ENCODE data around the gene RUNDC3A. TPM values are rescaled to one million over a fixed set of nuclear protein-coding genes. Genes with fewer than 3 reads are reported as not detected.

RUNDC3A gene
- total RNA-seq, 4 donors from 2014 or later, result 0.42 to 2.8 (median 1.7) TPM

DNA sequence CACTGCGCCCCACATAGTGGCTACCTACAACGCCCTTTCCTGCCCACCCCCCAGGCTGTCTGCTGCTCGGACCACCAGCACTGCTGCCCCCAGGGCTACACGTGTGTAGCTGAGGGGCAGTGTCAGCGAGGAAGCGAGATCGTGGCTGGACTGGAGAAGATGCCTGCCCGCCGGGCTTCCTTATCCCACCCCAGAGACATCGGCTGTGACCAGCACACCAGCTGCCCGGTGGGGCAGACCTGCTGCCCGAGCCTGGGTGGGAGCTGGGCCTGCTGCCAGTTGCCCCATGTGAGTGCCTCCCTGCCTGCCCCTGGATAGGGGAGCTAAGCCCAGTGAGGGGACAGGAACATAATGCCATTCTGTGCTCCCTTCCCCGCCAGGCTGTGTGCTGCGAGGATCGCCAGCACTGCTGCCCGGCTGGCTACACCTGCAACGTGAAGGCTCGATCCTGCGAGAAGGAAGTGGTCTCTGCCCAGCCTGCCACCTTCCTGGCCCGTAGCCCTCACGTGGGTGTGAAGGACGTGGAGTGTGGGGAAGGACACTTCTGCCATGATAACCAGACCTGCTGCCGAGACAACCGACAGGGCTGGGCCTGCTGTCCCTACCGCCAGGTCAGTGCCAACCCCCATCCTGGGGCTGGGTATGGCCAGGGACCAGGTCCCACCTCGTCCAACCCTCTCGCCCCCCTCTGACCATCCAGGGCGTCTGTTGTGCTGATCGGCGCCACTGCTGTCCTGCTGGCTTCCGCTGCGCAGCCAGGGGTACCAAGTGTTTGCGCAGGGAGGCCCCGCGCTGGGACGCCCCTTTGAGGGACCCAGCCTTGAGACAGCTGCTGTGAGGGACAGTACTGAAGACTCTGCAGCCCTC, 43.8 kb downstream of the RUNDC3A start:
- TF ChIP-seq EP300 (IDR thresholded peaks at IDR 0.05) (no peak), POLR2AphosphoS5 (IDR thresholded peaks at IDR 0.05) (no peak), POLR2A (IDR thresholded peaks at IDR 0.05; ENCODE audit: low read depth) (no peak)
- TF ChIP-seq, protein P1, sequence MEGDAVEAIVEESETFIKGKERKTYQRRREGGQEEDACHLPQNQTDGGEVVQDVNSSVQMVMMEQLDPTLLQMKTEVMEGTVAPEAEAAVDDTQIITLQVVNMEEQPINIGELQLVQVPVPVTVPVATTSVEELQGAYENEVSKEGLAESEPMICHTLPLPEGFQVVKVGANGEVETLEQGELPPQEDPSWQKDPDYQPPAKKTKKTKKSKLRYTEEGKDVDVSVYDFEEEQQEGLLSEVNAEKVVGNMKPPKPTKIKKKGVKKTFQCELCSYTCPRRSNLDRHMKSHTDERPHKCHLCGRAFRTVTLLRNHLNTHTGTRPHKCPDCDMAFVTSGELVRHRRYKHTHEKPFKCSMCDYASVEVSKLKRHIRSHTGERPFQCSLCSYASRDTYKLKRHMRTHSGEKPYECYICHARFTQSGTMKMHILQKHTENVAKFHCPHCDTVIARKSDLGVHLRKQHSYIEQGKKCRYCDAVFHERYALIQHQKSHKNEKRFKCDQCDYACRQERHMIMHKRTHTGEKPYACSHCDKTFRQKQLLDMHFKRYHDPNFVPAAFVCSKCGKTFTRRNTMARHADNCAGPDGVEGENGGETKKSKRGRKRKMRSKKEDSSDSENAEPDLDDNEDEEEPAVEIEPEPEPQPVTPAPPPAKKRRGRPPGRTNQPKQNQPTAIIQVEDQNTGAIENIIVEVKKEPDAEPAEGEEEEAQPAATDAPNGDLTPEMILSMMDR (IDR thresholded peaks at IDR 0.05), result no peak
- H3K27ac ChIP-seq (replicated peaks in 1 of 4), result no peak overlapping the region
- intact Hi-C loops (cut with DNase I), result no loop called here
- 83% methylated on average over 15 of the region's 36 CpGs for WGBS
- no peaks in the 10 kb centered on the region for H3K27me3 ChIP-seq
- no peaks in the 10 kb centered on the region for H3K9me3 ChIP-seq
- peaks cover 0 to 16% (median 9%) of the 10 kb centered on the region in 4 donors for H3K4me1 ChIP-seq
- H3K36me3 ChIP-seq, result peaks cover 22 to 53% (median 47%) of the 10 kb centered on the region in 4 donors
- no peak for DNase-seq (ENCODE audit: extremely low spot score)
- H3K4me3 ChIP-seq, result no peak overlapping the region

DNA sequence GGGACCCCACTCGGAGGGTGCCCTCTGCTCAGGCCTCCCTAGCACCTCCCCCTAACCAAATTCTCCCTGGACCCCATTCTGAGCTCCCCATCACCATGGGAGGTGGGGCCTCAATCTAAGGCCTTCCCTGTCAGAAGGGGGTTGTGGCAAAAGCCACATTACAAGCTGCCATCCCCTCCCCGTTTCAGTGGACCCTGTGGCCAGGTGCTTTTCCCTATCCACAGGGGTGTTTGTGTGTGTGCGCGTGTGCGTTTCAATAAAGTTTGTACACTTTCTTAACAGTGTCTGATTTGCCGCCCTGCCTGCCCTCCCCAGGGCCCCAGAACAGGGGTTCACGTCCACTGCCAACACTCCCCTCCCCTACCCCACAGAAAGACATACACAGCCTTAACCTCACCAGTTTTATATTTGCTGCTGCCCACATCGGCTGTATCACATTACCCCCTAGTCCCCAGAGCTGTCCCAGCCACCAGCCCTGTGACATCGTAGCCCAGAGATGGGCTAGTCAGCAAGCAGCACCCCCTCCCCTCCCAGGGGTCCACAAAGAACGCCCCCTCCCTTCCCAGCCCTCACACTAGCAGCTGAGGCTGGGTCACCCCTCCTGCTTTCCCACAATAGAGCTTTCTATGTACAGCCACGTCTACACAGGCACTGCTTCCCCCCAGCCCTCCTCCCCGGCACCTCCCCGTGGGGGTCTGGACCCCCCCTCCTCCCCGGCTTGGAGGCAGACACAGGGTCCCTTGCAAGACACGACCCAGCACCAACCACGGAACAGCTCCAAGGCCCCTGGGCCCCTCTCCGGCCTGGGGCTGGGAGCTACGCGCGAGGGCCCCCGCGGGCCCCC, 44.6 kb downstream of the RUNDC3A start:
- intact Hi-C loops (cut with DNase I), result no loop called here
- no peaks in the 10 kb centered on the region for H3K27me3 ChIP-seq
- peaks cover 22 to 53% (median 47%) of the 10 kb centered on the region in 4 donors for H3K36me3 ChIP-seq
- H3K4me3 ChIP-seq, result peak overlapping the region; percentile 42 to 61 (median 50)
- peaks cover 0 to 10% (median 8%) of the 10 kb centered on the region in 4 donors for H3K4me1 ChIP-seq
- no peak for DNase-seq (ENCODE audit: extremely low spot score)
- no peaks in the 10 kb centered on the region for H3K9me3 ChIP-seq
- 79% methylated on average over 9 of the region's 22 CpGs for WGBS
- peak overlapping the region; percentile 10 to 57 (median 49) for H3K27ac ChIP-seq (replicated peaks in 1 of 4)
- TF ChIP-seq EP300 (IDR thresholded peaks at IDR 0.05), result no peak
- TF ChIP-seq, protein P1 (IDR thresholded peaks at IDR 0.05), result no peak
- TF ChIP-seq POLR2AphosphoS5 (IDR thresholded peaks at IDR 0.05), result no peak
- no peak for TF ChIP-seq POLR2A (IDR thresholded peaks at IDR 0.05; ENCODE audit: low read depth)

DNA sequence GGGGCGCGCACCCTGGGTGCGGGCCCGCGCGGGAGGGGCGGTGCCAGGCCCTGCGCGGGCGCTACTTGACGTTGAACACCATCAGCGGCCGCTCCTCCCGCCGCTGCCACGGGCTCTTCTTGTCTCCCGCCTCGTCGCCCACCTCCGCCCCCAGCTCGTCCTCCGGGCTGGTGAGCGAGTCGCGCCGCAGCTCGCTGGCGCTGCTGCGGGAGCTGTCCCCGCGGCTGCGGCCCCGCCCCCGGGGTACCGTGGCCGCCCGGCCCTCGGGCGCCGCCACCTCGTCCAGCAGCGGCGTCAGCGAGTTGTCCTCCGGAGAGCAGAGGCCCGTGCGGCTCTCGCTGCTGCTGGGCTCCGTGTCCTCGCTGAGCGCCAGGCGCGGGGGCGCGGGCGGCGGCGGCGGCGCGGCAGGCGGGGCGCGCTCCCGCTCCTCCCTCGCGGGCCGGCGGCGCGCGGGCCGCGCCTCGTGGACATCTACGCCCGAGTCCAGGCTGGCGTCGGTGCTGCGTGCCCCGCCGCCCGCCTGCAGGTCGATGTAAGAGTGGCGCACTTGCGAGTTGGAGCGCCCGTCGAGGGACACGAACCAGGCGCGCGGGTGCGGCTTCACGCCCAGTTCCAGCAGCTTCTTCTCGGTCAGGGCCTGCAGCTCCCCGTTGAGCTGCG, 45.4 kb downstream of the RUNDC3A start:
- H3K36me3 ChIP-seq, result peaks cover 22 to 46% (median 45%) of the 10 kb centered on the region in 4 donors
- intact Hi-C loops (cut with DNase I), result no loop called here
- H3K4me1 ChIP-seq, result peaks cover 0 to 10% (median 7%) of the 10 kb centered on the region in 4 donors
- H3K9me3 ChIP-seq, result no peaks in the 10 kb centered on the region
- no peaks in the 10 kb centered on the region for H3K27me3 ChIP-seq
- TF ChIP-seq POLR2A (IDR thresholded peaks at IDR 0.05; ENCODE audit: low read depth) (no peak), EP300 (IDR thresholded peaks at IDR 0.05) (no peak), POLR2AphosphoS5 (IDR thresholded peaks at IDR 0.05) (no peak)
- 57% methylated on average over 15 of the region's 98 CpGs for WGBS
- peak overlapping the region; percentile 10 to 57 (median 49) for H3K27ac ChIP-seq (replicated peaks in 1 of 4)
- H3K4me3 ChIP-seq, result peak overlapping the region; percentile 42 to 61 (median 50)
- no peak for DNase-seq (ENCODE audit: extremely low spot score)

DNA sequence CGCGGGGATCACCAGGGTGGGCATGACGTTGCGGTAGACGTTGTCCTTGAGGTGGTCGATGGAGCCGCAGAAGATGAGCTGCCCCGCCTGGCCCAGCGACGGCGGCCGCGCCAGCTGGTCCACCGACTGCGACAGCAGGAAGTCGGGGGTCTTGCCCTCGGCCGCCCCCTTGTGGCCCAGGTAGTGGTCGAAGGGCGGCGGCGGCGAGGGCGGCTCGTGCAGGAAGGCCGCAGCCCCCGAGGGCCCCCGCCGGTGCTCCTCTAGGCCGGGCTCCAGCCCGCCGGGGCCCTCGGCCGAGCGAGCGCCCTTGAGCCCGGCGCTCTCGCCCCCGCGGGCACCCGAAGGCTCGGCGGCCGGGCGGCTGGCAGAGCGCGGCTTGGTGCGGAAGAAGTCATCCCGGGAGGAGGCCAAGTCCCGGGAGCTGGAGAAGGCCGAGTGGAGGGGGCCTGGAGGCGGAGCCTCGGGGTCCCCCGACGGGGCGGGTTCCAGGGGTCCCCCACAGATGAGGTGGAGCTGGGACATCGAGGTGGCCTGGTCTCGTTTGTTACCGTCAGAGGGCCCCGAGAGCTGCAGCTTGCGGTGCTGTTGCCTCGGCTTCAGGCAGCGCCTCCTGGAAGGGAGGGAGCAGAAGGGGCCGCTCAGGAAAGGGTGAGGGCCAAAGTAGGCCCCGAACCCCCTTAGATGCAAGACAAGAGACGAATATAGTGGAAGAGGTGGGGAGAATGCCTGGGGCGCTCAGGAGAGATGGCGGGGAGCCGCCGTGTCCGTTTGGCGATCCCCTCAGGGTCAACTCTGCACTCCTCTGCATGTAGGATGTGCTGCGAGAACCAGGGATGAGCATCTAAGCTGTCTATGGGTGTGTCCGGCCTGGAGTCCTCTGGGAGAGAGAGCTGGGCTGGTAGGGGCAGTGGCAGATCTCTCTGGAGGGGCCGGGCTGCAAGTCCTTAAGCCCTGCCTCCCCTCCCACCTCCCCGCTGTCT, 46.5 kb downstream of the RUNDC3A start:
- Histone ChIP-seq H3K36me3 (peaks cover 22 to 35% (median 34%) of the 10 kb centered on the region in 4 donors), H3K9me3 (no peaks in the 10 kb centered on the region), H3K27ac (replicated peaks in 1 of 4) (no peak overlapping the region), H3K4me1 (peaks cover 0 to 10% (median 7%) of the 10 kb centered on the region in 4 donors), H3K27me3 (no peaks in the 10 kb centered on the region), H3K4me3 (peak overlapping the region in 3 of 4 donors; percentile 48 to 61 (median 51))
- intact Hi-C loops (cut with DNase I), result no loop called here
- TF ChIP-seq POLR2A (IDR thresholded peaks at IDR 0.05; ENCODE audit: low read depth) (no peak), POLR2AphosphoS5 (IDR thresholded peaks at IDR 0.05) (no peak), EP300 (IDR thresholded peaks at IDR 0.05) (no peak)
- TF ChIP-seq, protein P1 (IDR thresholded peaks at IDR 0.05), result peak in 1 of 3 experiments; percentile 35
- WGBS, result 77% methylated on average over 36 of the region's 77 CpGs
- no peak for DNase-seq (ENCODE audit: extremely low spot score)
